Measurements from ENCODE around the gene DEFB132. TPM values are rescaled to one million over a fixed set of nuclear protein-coding genes. Genes with fewer than 3 reads are reported as not detected.

DEFB132 gene
- total and polyA plus RNA-seq, 2 donors (not counting 1 experiment from before 2014, with no cell fraction given), result not detected

GRCh38 chr20:271069-271468, 13.5 kb downstream of the DEFB132 start:
- TF ChIP-seq CTCF (conservative IDR thresholded peaks at IDR 0.05 in 1 of 2, IDR thresholded peaks at IDR 0.05 in 1 of 2; ENCODE audit: low read depth in 1 of 2, low read length in 2 of 2), result no peak
- H3K9me3 ChIP-seq (ENCODE audit: control insufficient read depth, insufficient read depth, low read depth, low read length), result no peaks in the 10 kb centered on the region
- H3K27me3 ChIP-seq (ENCODE audit: control insufficient read depth, insufficient read depth, low read length), result peaks cover 3% of the 10 kb centered on the region
- no peak overlapping the region for H3K9ac ChIP-seq (ENCODE audit: insufficient read depth, low read length)
- H2AFZ ChIP-seq (ENCODE audit: low read length), result no peak overlapping the region
- no peak overlapping the region for H3K27ac ChIP-seq (ENCODE audit: insufficient read depth, low read length)
- no peak for DNase-seq (ENCODE audit: low read depth in 2 of 2)
- H3K4me2 ChIP-seq (ENCODE audit: extremely low read depth, insufficient read depth, low read length), result no peak overlapping the region
- no peaks in the 10 kb centered on the region for H4K20me1 ChIP-seq (ENCODE audit: control insufficient read depth, extremely low read depth, insufficient read depth, low read length)
- H3K36me3 ChIP-seq (ENCODE audit: control insufficient read depth, insufficient read depth, low read length), result no peaks in the 10 kb centered on the region
- no peak overlapping the region for H3K4me3 ChIP-seq (replicated peaks in 1 of 4; ENCODE audit: control extremely low read depth in 1 of 4, insufficient read depth in 1 of 4, low read depth in 3 of 4, low read length in 4 of 4)
- H3K4me1 ChIP-seq (ENCODE audit: control insufficient read depth, extremely low read depth, insufficient read depth, low read length), result no peaks in the 10 kb centered on the region
- no peaks in the 10 kb centered on the region for H3K79me2 ChIP-seq (ENCODE audit: control insufficient read depth, insufficient read depth, low read length)

- no peak for TF ChIP-seq EZH2 (IDR thresholded peaks at IDR 0.05; ENCODE audit: low read length, missing control alignments)
- TF ChIP-seq CTCF (conservative IDR thresholded peaks at IDR 0.05 in 1 of 2, IDR thresholded peaks at IDR 0.05 in 1 of 2; ENCODE audit: low read depth in 1 of 2, low read length in 2 of 2), result no peak
- Histone ChIP-seq H4K20me1 (ENCODE audit: control insufficient read depth, extremely low read depth, insufficient read depth, low read length) (no peaks in the 10 kb centered on the region), H3K4me1 (ENCODE audit: control insufficient read depth, extremely low read depth, insufficient read depth, low read length) (no peaks in the 10 kb centered on the region), H2AFZ (ENCODE audit: low read length) (no peak overlapping the region), H3K9ac (ENCODE audit: insufficient read depth, low read length) (no peak overlapping the region), H3K4me3 (replicated peaks in 1 of 4; ENCODE audit: control extremely low read depth in 1 of 4, insufficient read depth in 1 of 4, low read depth in 3 of 4, low read length in 4 of 4) (no peak overlapping the region), H3K9me3 (ENCODE audit: control insufficient read depth, insufficient read depth, low read depth, low read length) (no peaks in the 10 kb centered on the region), H3K27ac (ENCODE audit: insufficient read depth, low read length) (no peak overlapping the region), H3K36me3 (ENCODE audit: control insufficient read depth, insufficient read depth, low read length) (no peaks in the 10 kb centered on the region), H3K4me2 (ENCODE audit: extremely low read depth, insufficient read depth, low read length) (no peak overlapping the region), H3K79me2 (ENCODE audit: control insufficient read depth, insufficient read depth, low read length) (no peaks in the 10 kb centered on the region), H3K27me3 (ENCODE audit: control insufficient read depth, insufficient read depth, low read length) (no peaks in the 10 kb centered on the region)
- no peak for DNase-seq (ENCODE audit: low read depth in 2 of 2)
These were observed 14.0 kb downstream of the DEFB132 start for GRCh38 chr20:271528-271927.

- Histone ChIP-seq H4K20me1 (ENCODE audit: control insufficient read depth, extremely low read depth, insufficient read depth, low read length) (no peaks in the 10 kb centered on the region), H3K9me3 (ENCODE audit: control insufficient read depth, insufficient read depth, low read depth, low read length) (no peaks in the 10 kb centered on the region), H3K4me3 (replicated peaks in 1 of 4; ENCODE audit: control extremely low read depth in 1 of 4, insufficient read depth in 1 of 4, low read depth in 3 of 4, low read length in 4 of 4) (no peak overlapping the region), H3K4me1 (ENCODE audit: control insufficient read depth, extremely low read depth, insufficient read depth, low read length) (no peaks in the 10 kb centered on the region), H3K27me3 (ENCODE audit: control insufficient read depth, insufficient read depth, low read length) (no peaks in the 10 kb centered on the region), H3K79me2 (ENCODE audit: control insufficient read depth, insufficient read depth, low read length) (no peaks in the 10 kb centered on the region), H2AFZ (ENCODE audit: low read length) (no peak overlapping the region), H3K9ac (ENCODE audit: insufficient read depth, low read length) (no peak overlapping the region), H3K4me2 (ENCODE audit: extremely low read depth, insufficient read depth, low read length) (no peak overlapping the region), H3K27ac (ENCODE audit: insufficient read depth, low read length) (no peak overlapping the region), H3K36me3 (ENCODE audit: control insufficient read depth, insufficient read depth, low read length) (no peaks in the 10 kb centered on the region)
- TF ChIP-seq EZH2 (IDR thresholded peaks at IDR 0.05; ENCODE audit: low read length, missing control alignments) (no peak), CTCF (conservative IDR thresholded peaks at IDR 0.05 in 1 of 2, IDR thresholded peaks at IDR 0.05 in 1 of 2; ENCODE audit: low read depth in 1 of 2, low read length in 2 of 2) (no peak)
- peak in 1 of 2 donors; percentile 8 for DNase-seq (ENCODE audit: low read depth in 2 of 2)
These were observed 15.2 kb downstream of the DEFB132 start for GRCh38 chr20:272718-273117.

Data from fibroblast of lung (primary cell).